Jurkat, Clone E6-1 (cell line): ENCODE results near the gene TMEM156. TPM values are rescaled to one million over a fixed set of nuclear protein-coding genes. Genes with fewer than 3 reads are reported as not detected.

Experiments
- DNase-seq: peaks from one replicate; pipeline ENCODE4 v3.0.0-alpha.2; 2011; ENCODE audit warnings: low read depth, low spot score
- H3K4me3 ChIP-seq: 2 replicates; pipeline ENCODE4 v1.5.1; 2011; ENCODE audit warnings: mild to moderate bottlenecking, low read length, control low read depth, moderate library complexity
- polyA plus RNA-seq: library from polyadenylated mRNA; unstranded; fragments of >200 nt; gene quantifications from one replicate; pipeline ENCODE4 v1.2.1, GENCODE V29; 2012; ENCODE audit warnings: missing spikeins; ENCODE audit not compliant: insufficient read length, insufficient read depth

The TMEM156 gene
- not detected for polyA plus RNA-seq

- peak; percentile 76 for DNase-seq
- H3K4me3 ChIP-seq = no peak within 1 kb of the TSS
Measured at GRCh38 chr4:39032218-39033085, at the start of gene TMEM156. TSS of gene TMEM156 (minus strand) at chr4:39032409. CDS start at chr4:39032313, 96 bp downstream.

DNA sequence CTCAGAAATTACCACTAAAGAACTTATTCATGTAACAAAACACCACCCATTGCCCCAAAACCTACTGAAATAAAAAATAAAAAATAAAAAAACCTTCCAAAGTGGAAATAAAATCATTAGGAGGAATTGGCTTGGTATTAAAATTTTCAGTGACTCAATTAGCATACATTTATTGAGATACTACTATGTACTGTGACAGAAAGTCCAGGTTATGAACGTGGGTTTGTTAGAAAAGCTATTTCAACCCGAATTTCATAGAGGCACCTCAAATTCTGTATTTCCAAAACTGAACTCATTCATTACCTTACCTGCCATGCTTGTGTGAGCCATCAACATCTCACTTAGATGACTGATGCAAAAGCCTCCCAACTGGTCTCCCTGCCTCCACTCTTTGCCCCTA, 46.6 kb upstream of the TMEM156 start:
- H3K4me3 ChIP-seq = no peak overlapping the region

GRCh38 chr4:39068907-39069306, 36.7 kb upstream of the TMEM156 start:
- no peak for DNase-seq
- H3K4me3 ChIP-seq = no peak overlapping the region

More for the DNA sequence above, 46.6 kb upstream of the TMEM156 start:
- DNase-seq = no peak

DNA sequence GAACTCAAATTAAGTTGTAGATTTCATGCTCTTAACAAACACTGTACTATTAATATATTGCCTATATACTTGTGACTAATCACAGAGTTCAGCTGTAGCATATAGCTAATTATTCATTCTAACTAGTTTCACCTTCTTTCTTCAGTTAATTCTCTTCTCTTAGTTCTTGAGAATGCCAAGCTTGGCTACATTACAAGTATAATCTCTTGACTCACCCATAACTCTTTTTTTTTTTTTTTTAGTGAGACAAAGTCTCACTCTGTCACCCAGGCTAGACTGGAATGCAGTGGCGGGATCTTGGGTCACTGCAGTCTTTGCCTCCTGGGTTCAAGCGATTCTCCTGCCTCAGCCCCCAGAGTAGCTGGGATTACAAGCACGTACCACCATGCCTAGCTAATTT, 35.2 kb upstream of the TMEM156 start:
- DNase-seq = no peak
- H3K4me3 ChIP-seq = no peak overlapping the region

DNA sequence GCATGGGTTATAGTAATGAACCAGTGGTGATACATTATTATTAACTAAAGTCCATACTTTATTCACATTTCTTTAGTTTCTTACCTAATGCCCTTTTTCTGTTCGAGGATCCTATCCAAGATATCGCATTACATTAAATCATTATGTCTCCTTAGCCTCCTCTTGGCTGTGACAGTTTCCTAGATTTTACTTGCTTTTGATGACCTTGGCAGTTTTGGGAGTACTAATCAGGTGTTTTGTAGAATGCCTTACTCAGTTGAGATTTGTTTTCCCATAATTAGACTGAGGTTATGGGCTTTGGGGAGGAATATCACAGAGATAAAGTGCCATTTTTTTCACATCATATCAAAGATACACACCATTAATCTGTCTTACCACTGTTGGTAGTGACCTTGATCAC, 34.8 kb upstream of the TMEM156 start:
- no peak for DNase-seq
- H3K4me3 ChIP-seq = no peak overlapping the region

- no peak for DNase-seq
- no peak overlapping the region for H3K4me3 ChIP-seq
Measured at GRCh38 chr4:39066371-39066770, 34.2 kb upstream of the TMEM156 start.

- no peak overlapping the region for H3K4me3 ChIP-seq
- no peak for DNase-seq
Measured at GRCh38 chr4:39063430-39063829, 31.2 kb upstream of the TMEM156 start.

DNA sequence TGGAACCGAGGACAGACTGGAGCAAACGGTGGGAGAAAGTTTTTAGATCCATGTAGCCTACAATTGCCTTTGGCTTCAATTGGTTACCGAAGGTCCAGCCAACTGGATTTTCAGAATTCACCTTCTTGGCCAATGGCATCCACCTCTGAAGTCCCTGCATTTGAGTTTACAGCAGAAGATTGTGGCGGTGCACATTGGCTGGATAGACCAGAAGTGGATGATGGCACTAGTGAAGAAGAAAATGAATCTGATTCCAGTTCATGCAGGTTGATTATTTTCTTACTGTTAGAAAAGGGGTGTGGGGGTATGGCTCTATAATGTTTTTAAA, 30.5 kb upstream of the TMEM156 start:
- no peak for DNase-seq
- no peak overlapping the region for H3K4me3 ChIP-seq

DNA sequence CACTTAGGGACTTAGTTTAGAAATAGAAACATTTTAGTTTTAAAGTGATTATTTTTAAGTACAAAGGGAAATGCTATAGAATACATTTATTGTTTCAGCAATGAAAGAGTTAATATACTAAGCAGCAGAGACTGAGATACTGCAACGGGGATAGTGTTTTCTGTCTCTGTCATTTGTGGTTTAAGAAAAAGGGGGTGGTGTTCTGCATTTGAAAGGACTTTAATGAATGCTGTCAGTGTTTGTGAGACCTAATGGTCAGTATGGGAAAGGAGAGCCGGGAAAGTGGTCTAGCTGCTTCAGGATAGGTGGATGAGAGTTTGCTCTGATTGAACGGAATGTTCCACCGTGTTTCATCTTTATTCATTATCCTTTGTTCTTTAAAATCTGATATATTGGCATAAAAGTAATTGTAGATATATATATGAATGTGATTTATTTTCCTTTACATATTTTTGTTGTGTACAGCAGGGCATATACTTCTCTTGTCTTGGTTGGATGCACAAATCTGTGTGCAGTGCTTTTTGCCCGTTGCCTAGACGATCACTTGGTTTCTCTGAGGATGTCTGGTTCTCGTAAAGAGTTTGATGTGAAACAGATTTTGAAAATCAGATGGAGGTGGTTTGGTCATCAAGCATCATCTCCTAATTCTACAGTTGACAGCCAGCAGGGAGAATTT, 30.0 kb upstream of the TMEM156 start, which contains the start of gene KLHL5:
Gene KLHL5 (plus strand): TSS at position 139 of the 676 bp plus-strand sequence. CDS start 421 bp downstream, at position 560.
- no peak for DNase-seq
- H3K4me3 ChIP-seq = no peak within 1 kb of the TSS

GRCh38 chr4:39061457-39061856, 29.2 kb upstream of the TMEM156 start:
- no peak for DNase-seq

DNA sequence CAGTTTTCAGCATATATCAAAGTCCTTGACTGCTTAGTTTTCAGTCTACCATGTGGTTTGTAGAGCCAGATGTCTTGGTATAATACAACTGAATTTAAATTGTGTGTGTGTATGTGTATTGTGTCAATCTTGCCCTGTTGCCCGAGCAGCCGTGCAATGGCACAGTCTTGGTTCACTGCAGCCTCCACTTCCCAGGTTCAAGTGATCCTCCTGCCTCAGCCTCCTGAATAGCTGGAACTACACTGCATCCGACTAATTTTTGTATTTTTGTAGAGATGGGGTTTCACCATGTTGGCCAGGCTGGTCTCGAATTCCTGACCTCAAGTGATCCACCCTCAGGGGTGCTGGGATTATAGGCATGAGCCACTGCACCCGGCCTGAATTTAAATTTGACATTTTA, 23.8 kb upstream of the TMEM156 start:
- H3K4me3 ChIP-seq = no peak overlapping the region
- no peak for DNase-seq

More at GRCh38 chr4:39061457-39061856, 29.2 kb upstream of the TMEM156 start:
- H3K4me3 ChIP-seq = no peak overlapping the region

DNA sequence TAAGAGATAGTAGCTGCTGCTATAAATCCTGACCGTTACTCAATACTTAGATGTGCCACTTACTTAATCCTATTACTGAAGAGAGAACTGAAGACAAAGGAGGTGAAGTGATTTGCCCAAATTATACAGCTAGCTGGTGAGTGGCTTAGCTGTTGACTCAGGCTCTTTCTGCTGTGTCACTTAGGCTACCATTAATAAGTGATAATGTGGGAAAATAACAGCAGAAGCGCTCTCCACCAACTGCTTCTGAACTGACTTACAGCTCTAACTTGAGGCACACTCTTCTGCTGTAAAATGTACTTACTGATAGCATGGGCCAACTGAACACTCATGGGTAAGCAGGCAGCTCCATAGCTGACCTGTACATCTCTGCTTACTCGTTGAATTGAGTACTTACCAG, 22.3 kb upstream of the TMEM156 start:
- DNase-seq = no peak
- H3K4me3 ChIP-seq = no peak overlapping the region

- no peak overlapping the region for H3K4me3 ChIP-seq
Measured at GRCh38 chr4:39053983-39054382, 21.8 kb upstream of the TMEM156 start.

GRCh38 chr4:39051492-39051891, 19.3 kb upstream of the TMEM156 start:
- H3K4me3 ChIP-seq = no peak overlapping the region
- DNase-seq = no peak

More at GRCh38 chr4:39053983-39054382, 21.8 kb upstream of the TMEM156 start:
- no peak for DNase-seq

DNA sequence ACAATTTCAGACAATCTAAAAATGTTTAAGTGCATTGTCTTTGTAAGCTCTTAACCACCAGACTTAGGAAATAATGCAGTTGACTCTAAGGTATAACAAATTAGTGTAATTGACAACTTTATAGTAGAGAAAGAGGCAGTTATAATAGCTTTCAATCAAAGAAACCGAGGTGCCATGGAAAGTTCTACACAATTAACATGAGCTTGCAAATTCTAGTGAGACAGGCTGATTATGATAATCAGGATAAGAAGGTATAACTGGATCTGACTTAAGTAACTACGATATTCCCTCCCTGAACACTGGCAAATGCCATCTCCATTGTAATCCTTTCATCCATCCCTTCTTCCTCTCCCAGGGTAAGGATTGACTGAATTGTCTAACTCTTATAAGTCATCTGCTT, 18.4 kb upstream of the TMEM156 start:
- H3K4me3 ChIP-seq = no peak overlapping the region
- no peak for DNase-seq

DNA sequence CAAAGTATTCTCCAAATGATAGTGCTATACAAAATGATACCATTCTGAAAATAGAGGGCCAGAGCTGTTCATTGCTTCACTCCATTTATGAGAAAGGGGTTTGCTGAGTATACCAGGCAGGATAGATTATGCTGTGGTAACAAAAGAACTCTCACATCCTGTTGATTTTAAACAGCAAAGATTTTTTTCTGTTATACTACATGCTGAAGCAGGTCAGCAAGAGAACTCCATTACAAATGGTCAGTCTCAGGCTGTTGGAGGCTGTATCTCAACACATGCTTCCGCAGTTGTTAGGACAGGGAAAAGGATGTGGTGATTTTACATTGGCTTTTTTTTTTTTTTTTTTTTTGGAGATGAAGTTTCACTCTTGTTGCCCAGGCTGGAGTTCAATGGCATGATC, 16.1 kb upstream of the TMEM156 start:
- no peak for DNase-seq
- no peak overlapping the region for H3K4me3 ChIP-seq

DNA sequence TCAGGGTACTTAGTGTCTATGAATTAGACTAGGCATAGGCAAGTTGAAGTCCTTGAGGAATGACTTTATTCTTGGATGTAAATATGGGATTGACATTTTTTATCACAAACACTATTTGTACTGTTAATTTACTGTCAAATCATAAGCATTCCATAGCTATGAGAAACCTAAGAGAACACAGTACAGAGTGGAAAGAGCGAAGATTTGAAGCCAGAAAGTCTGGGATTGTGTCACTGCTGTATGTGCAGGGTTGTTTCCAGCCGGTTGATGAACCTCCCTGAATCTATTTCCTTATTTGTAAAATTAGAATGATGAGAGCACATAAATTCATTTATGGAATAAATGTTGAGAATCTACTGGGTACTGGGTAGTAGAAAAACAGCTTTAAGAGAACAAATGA, 15.5 kb upstream of the TMEM156 start:
- no peak overlapping the region for H3K4me3 ChIP-seq
- DNase-seq = no peak

- H3K4me3 ChIP-seq = no peak overlapping the region
- DNase-seq = no peak
Measured at GRCh38 chr4:39046249-39046648, 14.0 kb upstream of the TMEM156 start.

DNA sequence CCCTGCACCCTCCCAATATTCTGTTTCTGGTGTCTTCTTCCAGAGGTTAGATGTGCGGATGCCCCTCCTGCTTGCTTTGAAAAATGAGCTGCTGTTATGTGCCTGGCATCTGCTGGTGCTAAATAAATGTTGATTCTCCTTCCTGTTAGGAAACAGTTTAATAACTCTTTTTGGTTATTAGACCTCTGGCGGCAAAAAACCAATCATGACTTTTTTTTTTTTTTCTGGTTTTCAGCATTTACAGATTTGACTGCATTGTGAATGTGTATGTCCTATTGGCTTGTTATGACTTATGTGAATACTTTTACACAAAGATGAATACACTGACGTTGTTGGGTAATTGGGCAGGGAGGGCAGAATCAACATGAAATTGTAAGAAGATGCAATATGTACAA, 13.6 kb upstream of the TMEM156 start:
- H3K4me3 ChIP-seq = no peak overlapping the region
- no peak for DNase-seq
